Esophagus muscularis mucosa (tissue), 4 donors: ENCODE measurements around the gene MEOX2.

Experiments
- EP300 ChIP-seq: sonication (generic); formaldehyde crosslinking; IDR thresholded peaks from one replicate; pipeline ENCODE4 v1.6.1; 2017; ENCODE audit warnings: antibody characterized with exemption
- POLR2AphosphoS5 ChIP-seq, 2 donors: sonication (generic); formaldehyde crosslinking; IDR thresholded peaks; one replicate each; pipeline ENCODE4 v1.6.1; 2017; ENCODE audit warnings: antibody characterized with exemption in 2 of 2
- TF ChIP-seq, protein P1 (sequence below), 3 experiments: fragments of 200-600 bp in 2 of 3; fragments of 450-650 bp in 1 of 3; sonication (generic) in 2 of 3; IDR thresholded peaks; one replicate each; pipeline ENCODE4 v1.5.1; 2017 to 2019; ENCODE audit warnings: antibody characterized with exemption in 3 of 3, mild to moderate bottlenecking in 2 of 3, moderate library complexity in 1 of 3

DNA sequence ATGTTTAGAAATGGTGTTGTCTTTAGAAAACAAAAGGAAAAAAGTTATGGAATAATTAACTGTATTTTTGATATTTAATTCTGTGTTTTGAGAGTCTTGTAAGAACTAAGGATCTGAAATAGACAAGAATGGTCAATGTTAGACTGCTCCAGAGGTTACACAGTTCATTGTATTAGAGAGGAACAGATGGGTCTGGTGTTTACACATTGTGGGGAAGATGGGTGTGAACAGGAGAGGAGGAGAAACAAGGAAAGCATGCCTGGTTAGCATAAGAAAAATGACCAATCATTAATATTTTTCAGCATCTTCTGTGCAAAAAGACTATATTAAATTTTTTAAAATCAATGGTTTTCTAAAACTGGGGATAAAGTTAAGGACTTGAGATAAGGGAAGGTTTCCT, 11.9 kb downstream of the MEOX2 start:
- no peak for TF ChIP-seq POLR2AphosphoS5 (IDR thresholded peaks at IDR 0.05)
- TF ChIP-seq, protein P1, sequence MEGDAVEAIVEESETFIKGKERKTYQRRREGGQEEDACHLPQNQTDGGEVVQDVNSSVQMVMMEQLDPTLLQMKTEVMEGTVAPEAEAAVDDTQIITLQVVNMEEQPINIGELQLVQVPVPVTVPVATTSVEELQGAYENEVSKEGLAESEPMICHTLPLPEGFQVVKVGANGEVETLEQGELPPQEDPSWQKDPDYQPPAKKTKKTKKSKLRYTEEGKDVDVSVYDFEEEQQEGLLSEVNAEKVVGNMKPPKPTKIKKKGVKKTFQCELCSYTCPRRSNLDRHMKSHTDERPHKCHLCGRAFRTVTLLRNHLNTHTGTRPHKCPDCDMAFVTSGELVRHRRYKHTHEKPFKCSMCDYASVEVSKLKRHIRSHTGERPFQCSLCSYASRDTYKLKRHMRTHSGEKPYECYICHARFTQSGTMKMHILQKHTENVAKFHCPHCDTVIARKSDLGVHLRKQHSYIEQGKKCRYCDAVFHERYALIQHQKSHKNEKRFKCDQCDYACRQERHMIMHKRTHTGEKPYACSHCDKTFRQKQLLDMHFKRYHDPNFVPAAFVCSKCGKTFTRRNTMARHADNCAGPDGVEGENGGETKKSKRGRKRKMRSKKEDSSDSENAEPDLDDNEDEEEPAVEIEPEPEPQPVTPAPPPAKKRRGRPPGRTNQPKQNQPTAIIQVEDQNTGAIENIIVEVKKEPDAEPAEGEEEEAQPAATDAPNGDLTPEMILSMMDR (IDR thresholded peaks at IDR 0.05): no peak
- TF ChIP-seq EP300: no peak
